ENCODE measurements around the gene PIPOX. TPM values are rescaled to one million over a fixed set of nuclear protein-coding genes. Genes with fewer than 3 reads are reported as not detected.

PIPOX gene, protein sequence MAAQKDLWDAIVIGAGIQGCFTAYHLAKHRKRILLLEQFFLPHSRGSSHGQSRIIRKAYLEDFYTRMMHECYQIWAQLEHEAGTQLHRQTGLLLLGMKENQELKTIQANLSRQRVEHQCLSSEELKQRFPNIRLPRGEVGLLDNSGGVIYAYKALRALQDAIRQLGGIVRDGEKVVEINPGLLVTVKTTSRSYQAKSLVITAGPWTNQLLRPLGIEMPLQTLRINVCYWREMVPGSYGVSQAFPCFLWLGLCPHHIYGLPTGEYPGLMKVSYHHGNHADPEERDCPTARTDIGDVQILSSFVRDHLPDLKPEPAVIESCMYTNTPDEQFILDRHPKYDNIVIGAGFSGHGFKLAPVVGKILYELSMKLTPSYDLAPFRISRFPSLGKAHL
- 2.9 TPM for polyA plus RNA-seq (2012; ENCODE audit: insufficient read length, low read depth)

DNA sequence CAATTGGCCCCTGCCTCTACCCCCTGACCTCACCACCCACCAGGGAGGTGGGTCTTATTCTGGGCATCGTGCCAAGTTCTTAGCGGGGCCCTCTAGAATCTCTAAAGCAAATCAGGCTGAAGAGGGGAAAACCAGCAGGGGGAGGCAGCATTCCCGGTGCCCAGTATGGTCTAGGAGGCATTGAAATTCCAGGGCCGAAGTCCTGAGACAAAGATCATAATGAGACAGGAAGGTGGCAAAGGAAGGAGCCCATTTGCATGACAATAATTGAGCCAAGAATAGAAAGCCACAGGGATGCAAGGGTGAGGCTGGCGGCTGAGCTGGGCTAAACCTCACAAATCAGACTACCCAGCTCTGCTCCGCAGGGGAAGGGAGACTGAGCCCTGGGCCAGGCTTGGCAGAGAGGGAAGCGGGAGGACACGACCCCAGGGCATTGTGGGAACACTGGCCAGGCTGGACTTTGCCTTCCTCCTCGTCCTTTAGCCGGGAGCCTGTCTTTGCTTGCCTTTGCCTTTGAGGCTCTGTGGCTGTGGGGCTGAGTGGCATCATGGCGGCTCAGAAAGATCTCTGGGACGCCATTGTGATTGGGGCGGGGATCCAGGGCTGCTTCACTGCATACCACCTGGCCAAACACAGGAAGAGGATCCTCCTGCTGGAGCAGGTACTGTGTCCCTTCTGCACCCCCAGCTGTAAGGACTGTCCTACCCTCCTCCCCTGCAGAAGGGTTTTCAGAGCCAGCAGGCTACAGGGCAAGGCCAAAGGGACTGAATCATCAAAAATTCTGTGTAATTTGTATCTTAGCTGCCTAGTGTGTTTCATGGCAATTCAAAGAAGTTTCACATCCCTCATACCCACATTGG is at the start of gene PIPOX:
Gene PIPOX (plus strand): TSS at position 463 of the 860 bp plus-strand sequence. CDS start 85 bp downstream, at position 548.
- TF ChIP-seq SIN3A (IDR thresholded peaks at IDR 0.05; ENCODE audit: borderline replicate concordance, insufficient read depth, low read length) (no peak), FOXP2 (optimal IDR thresholded peaks at IDR 0.05; ENCODE audit: borderline replicate concordance, extremely low read depth, extremely low read length, insufficient read depth) (no peak), POLR2AphosphoS5 (IDR thresholded peaks at IDR 0.05; ENCODE audit: low read depth, low read length) (no peak), TAF1 (IDR thresholded peaks at IDR 0.05; ENCODE audit: borderline replicate concordance, insufficient read depth, low read length) (no peak)
- TF ChIP-seq, protein P1, sequence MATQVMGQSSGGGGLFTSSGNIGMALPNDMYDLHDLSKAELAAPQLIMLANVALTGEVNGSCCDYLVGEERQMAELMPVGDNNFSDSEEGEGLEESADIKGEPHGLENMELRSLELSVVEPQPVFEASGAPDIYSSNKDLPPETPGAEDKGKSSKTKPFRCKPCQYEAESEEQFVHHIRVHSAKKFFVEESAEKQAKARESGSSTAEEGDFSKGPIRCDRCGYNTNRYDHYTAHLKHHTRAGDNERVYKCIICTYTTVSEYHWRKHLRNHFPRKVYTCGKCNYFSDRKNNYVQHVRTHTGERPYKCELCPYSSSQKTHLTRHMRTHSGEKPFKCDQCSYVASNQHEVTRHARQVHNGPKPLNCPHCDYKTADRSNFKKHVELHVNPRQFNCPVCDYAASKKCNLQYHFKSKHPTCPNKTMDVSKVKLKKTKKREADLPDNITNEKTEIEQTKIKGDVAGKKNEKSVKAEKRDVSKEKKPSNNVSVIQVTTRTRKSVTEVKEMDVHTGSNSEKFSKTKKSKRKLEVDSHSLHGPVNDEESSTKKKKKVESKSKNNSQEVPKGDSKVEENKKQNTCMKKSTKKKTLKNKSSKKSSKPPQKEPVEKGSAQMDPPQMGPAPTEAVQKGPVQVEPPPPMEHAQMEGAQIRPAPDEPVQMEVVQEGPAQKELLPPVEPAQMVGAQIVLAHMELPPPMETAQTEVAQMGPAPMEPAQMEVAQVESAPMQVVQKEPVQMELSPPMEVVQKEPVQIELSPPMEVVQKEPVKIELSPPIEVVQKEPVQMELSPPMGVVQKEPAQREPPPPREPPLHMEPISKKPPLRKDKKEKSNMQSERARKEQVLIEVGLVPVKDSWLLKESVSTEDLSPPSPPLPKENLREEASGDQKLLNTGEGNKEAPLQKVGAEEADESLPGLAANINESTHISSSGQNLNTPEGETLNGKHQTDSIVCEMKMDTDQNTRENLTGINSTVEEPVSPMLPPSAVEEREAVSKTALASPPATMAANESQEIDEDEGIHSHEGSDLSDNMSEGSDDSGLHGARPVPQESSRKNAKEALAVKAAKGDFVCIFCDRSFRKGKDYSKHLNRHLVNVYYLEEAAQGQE (IDR thresholded peaks at IDR 0.05; ENCODE audit: insufficient read depth in 1 of 2, low read depth in 2 of 2, low read length in 2 of 2) = no peak

DNA sequence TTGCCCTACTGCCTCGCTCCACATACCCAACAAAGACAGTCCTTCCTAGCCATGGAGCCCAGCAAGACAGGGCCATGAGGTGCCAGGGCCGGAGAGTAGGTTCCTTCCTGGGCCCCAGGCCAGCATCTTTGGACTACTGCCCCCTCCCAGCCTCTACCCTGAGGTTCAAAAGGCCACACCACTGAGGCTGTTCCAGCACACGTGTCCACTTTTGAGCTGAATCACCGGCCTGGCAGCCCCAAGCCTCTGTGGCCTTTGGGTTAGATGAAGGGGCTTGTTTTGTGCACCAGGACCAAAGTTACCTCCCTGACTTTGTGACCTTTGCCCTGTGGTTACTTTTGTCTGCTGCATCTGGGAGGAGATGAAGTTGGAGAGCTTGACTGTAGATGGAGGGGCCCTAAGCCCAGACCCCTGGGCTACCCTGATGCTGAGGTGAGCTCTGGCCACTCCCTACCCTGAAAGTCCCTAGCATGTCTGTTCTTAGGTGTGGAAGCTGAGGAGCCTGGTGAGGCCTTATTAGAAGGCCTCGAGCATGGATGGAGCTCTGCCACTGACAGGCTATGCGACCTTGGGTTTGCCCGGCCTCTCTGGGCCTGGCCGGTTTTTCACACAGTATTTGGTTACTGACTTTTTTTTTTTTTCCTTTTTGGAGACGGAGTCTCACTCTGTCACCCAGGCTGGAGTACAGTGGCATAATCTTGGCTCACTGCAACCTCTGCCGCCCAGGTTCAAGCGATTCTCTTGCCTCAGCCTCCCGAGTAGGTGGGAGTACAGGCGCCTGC is 49.1 kb upstream of the PIPOX start:
- TF ChIP-seq TAF1 (IDR thresholded peaks at IDR 0.05; ENCODE audit: borderline replicate concordance, insufficient read depth, low read length) (no peak), POLR2AphosphoS5 (IDR thresholded peaks at IDR 0.05; ENCODE audit: low read depth, low read length) (no peak), FOXP2 (optimal IDR thresholded peaks at IDR 0.05; ENCODE audit: borderline replicate concordance, extremely low read depth, extremely low read length, insufficient read depth) (no peak), SIN3A (IDR thresholded peaks at IDR 0.05; ENCODE audit: borderline replicate concordance, insufficient read depth, low read length) (no peak)
- TF ChIP-seq, protein P1 (IDR thresholded peaks at IDR 0.05; ENCODE audit: insufficient read depth in 1 of 2, low read depth in 2 of 2, low read length in 2 of 2) = no peak

DNA sequence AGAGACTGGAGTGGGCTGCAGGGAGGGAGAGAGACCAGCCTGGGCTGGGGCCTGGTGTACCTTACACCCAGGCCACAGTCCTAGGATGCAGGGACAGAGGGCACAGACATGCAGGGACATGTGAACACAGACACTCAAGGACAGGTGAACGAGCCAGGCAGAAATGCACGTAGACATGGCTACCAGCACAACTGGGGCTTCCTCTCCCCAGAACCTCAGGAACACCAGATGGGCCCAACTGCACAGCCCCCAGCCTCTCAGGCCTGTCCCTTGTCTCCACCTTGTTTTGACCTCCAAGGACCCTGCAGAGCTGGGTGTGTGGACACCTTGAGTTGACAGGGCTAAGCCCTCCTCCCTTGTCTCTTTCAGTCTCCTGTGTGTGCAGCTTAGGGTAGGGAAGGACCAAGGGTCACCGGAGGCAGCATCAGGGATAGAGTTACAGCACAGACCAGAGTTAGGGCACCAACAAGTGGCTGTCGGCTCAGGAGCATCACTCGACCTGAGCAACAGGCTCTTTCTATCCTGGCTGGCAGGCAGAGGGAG is 46.3 kb upstream of the PIPOX start:
- TF ChIP-seq SIN3A (IDR thresholded peaks at IDR 0.05; ENCODE audit: borderline replicate concordance, insufficient read depth, low read length) (no peak), TAF1 (IDR thresholded peaks at IDR 0.05; ENCODE audit: borderline replicate concordance, insufficient read depth, low read length) (no peak), POLR2AphosphoS5 (IDR thresholded peaks at IDR 0.05; ENCODE audit: low read depth, low read length) (no peak), FOXP2 (optimal IDR thresholded peaks at IDR 0.05; ENCODE audit: borderline replicate concordance, extremely low read depth, extremely low read length, insufficient read depth) (no peak)
- TF ChIP-seq, protein P1 (IDR thresholded peaks at IDR 0.05; ENCODE audit: insufficient read depth in 1 of 2, low read depth in 2 of 2, low read length in 2 of 2) = no peak

DNA sequence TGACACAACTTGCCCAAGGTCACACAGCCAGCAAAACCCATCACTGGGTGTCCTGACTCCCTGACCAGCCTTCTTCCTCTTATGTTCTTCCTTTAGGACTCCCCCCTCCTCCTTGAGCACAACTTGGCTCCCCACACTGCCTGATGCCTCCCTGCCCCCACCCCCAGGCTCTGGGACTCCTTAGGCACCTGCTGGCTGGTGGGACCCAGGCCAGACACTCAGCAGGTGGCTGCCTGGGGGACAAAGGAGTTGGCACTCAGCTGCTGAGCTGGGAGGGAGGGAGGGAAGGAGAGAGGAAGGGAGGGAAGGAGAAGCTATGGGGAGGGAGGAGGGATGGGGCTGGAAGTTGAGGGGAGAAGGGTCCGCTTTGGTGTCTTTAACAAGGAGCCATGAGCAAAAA is 45.1 kb upstream of the PIPOX start:
- no peak for TF ChIP-seq SIN3A (IDR thresholded peaks at IDR 0.05; ENCODE audit: borderline replicate concordance, insufficient read depth, low read length)
- TF ChIP-seq FOXP2 (optimal IDR thresholded peaks at IDR 0.05; ENCODE audit: borderline replicate concordance, extremely low read depth, extremely low read length, insufficient read depth) = no peak
- TF ChIP-seq, protein P1 (IDR thresholded peaks at IDR 0.05; ENCODE audit: insufficient read depth in 1 of 2, low read depth in 2 of 2, low read length in 2 of 2) = no peak
- no peak for TF ChIP-seq POLR2AphosphoS5 (IDR thresholded peaks at IDR 0.05; ENCODE audit: low read depth, low read length)
- TF ChIP-seq TAF1 (IDR thresholded peaks at IDR 0.05; ENCODE audit: borderline replicate concordance, insufficient read depth, low read length) = no peak

Measured in PFSK-1 (cell line).